ENCODE results near the gene HMOX2.

DNA sequence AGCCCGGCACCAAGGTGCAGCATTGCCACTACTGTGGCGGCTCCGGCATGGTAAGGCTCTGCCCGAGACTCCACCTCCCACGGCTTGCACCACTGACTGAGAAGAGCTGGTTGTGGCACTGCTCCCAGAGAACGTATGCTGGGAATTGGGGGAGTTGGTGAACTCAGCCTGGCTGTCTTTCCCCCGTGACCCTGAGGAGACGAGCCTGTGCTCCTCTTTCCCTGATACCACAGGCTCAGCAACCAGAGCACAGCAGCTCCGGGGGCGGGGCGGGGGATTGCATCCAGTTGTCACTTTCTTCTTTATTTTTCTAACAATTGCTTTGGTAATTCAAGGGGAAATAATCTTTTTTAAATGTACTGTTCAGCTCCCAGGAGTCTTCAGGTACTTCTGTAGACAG, 33.8 kb upstream of the HMOX2 start:
- no peak for TF ChIP-seq REST (IDR thresholded peaks at IDR 0.05; ENCODE audit: low read depth)
- TF ChIP-seq TAF1 (IDR thresholded peaks at IDR 0.05; ENCODE audit: low read depth), result no peak

Measured in Ishikawa (cell line).